OCI-LY7 (cell line): Measurements from ENCODE around the gene USH2A.

Experiments used
- EZH2phosphoT487 ChIP-seq: fragments of 200-600 bp; sonication (generic); IDR thresholded peaks from 2 replicates; pipeline ENCODE4 v1.6.1; 2018; ENCODE audit warnings: low read depth, borderline replicate concordance, mild to moderate bottlenecking, mixed run types, antibody characterized with exemption, low read length, moderate library complexity, mixed read lengths
- TF ChIP-seq, protein P1 (sequence below): fragments of 200-600 bp; sonication (generic); conservative IDR thresholded peaks from 2 replicates; pipeline ENCODE4 v1.5.1; 2014; ENCODE audit warnings: mild to moderate bottlenecking, antibody characterized with exemption, low read length, moderate library complexity, mixed read lengths

DNA sequence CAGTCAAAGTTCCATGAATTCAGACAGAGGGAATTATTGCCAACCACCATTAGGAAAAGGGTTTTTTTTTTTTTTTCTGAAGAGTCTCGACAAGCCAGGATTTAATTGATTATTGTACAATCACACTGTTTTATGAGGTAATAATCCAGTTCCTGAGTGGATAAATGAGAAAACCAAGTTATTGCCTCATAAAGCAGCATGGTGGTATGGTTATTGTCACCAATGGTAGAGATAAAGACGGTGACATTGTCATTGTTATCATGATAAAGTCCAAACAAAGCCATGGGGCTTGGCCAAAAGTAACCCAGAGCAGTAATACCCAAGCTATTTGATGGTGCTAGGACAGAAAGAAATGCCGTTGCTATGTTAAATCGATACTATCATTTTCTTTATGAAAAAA, 232.8 kb downstream of the USH2A start:
- TF ChIP-seq, protein P1, sequence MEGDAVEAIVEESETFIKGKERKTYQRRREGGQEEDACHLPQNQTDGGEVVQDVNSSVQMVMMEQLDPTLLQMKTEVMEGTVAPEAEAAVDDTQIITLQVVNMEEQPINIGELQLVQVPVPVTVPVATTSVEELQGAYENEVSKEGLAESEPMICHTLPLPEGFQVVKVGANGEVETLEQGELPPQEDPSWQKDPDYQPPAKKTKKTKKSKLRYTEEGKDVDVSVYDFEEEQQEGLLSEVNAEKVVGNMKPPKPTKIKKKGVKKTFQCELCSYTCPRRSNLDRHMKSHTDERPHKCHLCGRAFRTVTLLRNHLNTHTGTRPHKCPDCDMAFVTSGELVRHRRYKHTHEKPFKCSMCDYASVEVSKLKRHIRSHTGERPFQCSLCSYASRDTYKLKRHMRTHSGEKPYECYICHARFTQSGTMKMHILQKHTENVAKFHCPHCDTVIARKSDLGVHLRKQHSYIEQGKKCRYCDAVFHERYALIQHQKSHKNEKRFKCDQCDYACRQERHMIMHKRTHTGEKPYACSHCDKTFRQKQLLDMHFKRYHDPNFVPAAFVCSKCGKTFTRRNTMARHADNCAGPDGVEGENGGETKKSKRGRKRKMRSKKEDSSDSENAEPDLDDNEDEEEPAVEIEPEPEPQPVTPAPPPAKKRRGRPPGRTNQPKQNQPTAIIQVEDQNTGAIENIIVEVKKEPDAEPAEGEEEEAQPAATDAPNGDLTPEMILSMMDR = no peak
- TF ChIP-seq EZH2phosphoT487 = no peak
